K562 (cell line): ENCODE data around the gene CTDSP1.

ENCODE experiments used
- HLTF ChIP-seq: fragments of 450-650 bp; IDR thresholded peaks from 2 replicates; pipeline ENCODE4 v1.6.1; 2016
- ZNF518B ChIP-seq: fragments of 250-450 bp; sonication (Bioruptor Pico); IDR thresholded peaks from 2 replicates; pipeline ENCODE4 v1.5.0; 2021; ENCODE audit warnings: mild to moderate bottlenecking, moderate library complexity
- TF ChIP-seq, protein P1 (sequence below): sonication (generic); formaldehyde crosslinking; IDR thresholded peaks from 2 replicates; pipeline ENCODE4 v1.8.0; 2022; ENCODE audit warnings: missing genetic modification reagents, mild to moderate bottlenecking, borderline replicate concordance

- TF ChIP-seq, protein P1, sequence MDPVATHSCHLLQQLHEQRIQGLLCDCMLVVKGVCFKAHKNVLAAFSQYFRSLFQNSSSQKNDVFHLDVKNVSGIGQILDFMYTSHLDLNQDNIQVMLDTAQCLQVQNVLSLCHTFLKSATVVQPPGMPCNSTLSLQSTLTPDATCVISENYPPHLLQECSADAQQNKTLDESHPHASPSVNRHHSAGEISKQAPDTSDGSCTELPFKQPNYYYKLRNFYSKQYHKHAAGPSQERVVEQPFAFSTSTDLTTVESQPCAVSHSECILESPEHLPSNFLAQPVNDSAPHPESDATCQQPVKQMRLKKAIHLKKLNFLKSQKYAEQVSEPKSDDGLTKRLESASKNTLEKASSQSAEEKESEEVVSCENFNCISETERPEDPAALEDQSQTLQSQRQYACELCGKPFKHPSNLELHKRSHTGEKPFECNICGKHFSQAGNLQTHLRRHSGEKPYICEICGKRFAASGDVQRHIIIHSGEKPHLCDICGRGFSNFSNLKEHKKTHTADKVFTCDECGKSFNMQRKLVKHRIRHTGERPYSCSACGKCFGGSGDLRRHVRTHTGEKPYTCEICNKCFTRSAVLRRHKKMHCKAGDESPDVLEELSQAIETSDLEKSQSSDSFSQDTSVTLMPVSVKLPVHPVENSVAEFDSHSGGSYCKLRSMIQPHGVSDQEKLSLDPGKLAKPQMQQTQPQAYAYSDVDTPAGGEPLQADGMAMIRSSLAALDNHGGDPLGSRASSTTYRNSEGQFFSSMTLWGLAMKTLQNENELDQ, result no peak
- TF ChIP-seq ZNF518B (no peak), HLTF (no peak)
These were observed 32.9 kb upstream of the CTDSP1 start for GRCh38 chr2:218366621-218367414.
